ENCODE results near the gene WDR93.

DNA sequence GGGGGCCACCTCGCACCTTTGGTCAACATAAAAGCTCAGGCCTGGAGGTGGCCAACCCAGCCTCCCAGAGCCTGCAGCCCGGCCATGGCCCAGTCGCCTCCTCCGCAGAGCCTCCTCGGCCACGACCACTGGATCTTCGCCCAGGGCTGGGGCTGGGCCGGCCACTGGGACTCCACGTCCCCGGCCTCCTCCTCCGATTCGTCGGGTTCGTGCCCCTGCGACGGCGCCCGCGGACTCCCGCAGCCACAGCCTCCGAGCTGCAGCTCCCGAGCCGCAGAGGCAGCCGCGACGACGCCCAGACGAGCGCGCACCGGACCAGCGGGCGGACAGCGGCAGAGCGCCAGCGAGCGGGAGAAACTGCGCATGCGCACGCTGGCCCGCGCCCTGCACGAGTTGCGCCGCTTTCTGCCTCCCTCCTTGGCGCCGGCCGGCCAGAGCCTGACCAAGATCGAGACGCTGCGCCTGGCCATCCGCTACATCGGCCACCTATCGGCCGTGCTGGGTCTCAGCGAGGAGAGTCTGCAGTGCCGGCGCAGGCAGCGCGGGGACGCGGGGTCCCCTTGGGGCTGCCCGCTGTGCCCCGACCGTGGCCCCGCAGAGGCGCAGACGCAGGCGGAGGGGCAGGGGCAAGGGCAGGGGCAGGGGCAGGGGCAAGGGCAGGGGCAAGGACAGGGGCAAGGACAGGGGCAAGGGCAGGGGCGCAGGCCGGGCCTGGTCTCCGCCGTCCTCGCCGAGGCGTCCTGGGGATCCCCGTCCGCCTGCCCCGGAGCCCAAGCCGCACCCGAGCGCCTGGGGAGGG, 85.9 kb downstream of the WDR93 start, which contains the start of gene MESP2:
- TF ChIP-seq SPI1 (IDR thresholded peaks at IDR 0.05; ENCODE audit: low read depth, low read length) (no peak), TAF1 (IDR thresholded peaks at IDR 0.05; ENCODE audit: low read depth, low read length) (no peak)
